IPS-20b (cell line): ENCODE results near the gene GALNTL6.

Source experiments
- H3K27ac ChIP-seq: one replicate; pipeline ENCODE4 v1.5.1; 2013; ENCODE audit warnings: low read length
- H3K27me3 ChIP-seq: 2 replicates; pipeline ENCODE4 v1.6.1; 2013; ENCODE audit warnings: mild to moderate bottlenecking, low read length, inconsistent platforms; ENCODE audit not compliant: insufficient read depth
- H3K36me3 ChIP-seq: 2 replicates; pipeline ENCODE4 v1.6.1; 2013; ENCODE audit warnings: low read depth, mild to moderate bottlenecking, inconsistent platforms, low read length, moderate library complexity; ENCODE audit not compliant: insufficient read depth
- H3K4me1 ChIP-seq: 2 replicates; pipeline ENCODE4 v1.6.1; 2013; ENCODE audit warnings: mild to moderate bottlenecking, control low read depth, inconsistent platforms, low read length, moderate library complexity; ENCODE audit not compliant: insufficient read depth
- H3K4me3 ChIP-seq: 2 replicates; pipeline ENCODE4 v1.5.1; 2013; ENCODE audit warnings: mild to moderate bottlenecking, low read length, inconsistent platforms
- H3K9ac ChIP-seq: 2 replicates; pipeline ENCODE4 v1.6.1; 2013; ENCODE audit warnings: low read depth, mild to moderate bottlenecking, inconsistent platforms, low read length, moderate library complexity
- H3K9me3 ChIP-seq: 2 replicates; pipeline ENCODE4 v1.6.1; 2013; ENCODE audit warnings: mild to moderate bottlenecking, low read depth, low read length, inconsistent platforms; ENCODE audit not compliant: insufficient read depth

Gene GALNTL6

DNA sequence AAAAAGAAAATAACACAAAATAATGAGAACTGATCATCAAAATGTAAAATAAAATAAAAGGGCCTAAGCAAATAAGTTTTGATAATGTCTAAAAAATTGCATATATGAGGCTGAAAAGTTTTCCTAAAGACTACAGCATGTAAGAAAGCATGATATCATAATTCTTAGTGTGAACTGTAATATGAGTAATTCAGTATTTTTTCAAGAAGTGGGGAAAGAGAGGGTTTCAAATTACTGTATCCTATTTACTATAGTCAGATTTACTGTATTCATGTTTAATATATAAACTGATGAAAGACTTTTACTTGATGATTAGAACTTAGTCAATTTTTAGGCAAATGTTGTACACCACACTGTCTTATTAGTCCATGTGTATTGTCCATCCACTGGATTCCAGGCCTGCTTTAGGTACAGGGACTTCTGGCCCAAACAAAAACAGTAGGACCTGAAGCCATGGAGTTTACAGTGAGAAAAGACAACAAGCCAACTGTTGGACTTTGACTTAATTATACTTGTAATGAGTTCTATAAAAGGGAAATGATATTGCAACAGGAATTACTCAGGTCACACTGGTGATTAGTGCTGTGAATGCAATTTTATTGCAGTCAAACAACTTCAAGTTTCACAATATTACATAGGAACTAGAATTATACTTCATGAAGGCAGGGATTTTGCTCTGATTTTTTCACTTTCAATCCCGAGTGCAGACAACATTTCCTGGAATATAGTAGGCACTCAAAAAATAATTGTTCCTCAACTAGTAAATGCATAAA is 837.7 kb downstream of the GALNTL6 start:
- Histone ChIP-seq H3K36me3 (no peaks in the 10 kb centered on the region), H3K27me3 (no peaks in the 10 kb centered on the region), H3K4me1 (peaks cover 11% of the 10 kb centered on the region), H3K9me3 (no peaks in the 10 kb centered on the region), H3K27ac (no peak overlapping the region), H3K4me3 (no peak overlapping the region), H3K9ac (no peak overlapping the region)

DNA sequence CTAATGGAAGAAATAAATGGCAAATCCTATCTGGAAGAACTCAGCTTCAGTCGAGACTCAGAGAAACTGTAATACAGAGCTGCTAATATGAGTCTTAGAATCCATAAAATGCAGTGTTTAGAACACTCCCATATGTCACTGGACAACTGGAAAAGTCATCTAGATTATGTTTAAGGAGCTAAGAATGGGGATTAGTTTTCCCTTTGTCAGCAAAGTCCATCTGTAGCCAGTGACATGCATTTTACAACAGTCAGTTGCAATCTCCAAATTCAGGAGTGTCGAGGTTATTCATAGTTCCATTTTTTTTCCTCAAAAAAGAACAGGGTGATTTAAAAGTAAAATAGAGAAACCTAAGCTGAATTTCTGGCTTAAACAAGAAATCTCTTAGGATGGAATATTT is 838.8 kb downstream of the GALNTL6 start:
- Histone ChIP-seq H3K36me3 (no peaks in the 10 kb centered on the region), H3K4me1 (peaks cover 11% of the 10 kb centered on the region), H3K9me3 (no peaks in the 10 kb centered on the region), H3K9ac (no peak overlapping the region), H3K27ac (no peak overlapping the region), H3K27me3 (no peaks in the 10 kb centered on the region), H3K4me3 (no peak overlapping the region)

DNA sequence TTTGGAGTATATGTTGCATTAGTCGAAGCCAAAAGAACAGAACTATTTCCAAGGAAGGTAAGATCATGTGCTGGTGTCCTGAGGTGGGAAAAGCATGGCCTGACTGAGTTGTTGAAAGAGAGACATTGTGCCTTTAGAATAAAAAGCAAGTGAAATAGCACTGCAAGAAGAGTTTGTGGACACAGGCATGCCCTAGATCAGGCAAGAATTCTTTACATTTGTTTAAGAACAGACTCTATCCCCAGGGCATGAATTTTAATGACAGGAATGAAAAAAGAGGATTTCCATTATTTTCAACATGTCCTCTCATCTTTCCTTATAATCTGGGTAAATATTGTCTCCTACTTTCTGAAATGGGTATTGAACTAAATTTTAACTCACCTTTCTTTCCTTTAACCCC is 839.2 kb downstream of the GALNTL6 start:
- no peak overlapping the region for H3K9ac ChIP-seq
- H3K27ac ChIP-seq: no peak overlapping the region
- H3K27me3 ChIP-seq: no peaks in the 10 kb centered on the region
- H3K4me1 ChIP-seq: peaks cover 11% of the 10 kb centered on the region
- no peak overlapping the region for H3K4me3 ChIP-seq
- H3K36me3 ChIP-seq: no peaks in the 10 kb centered on the region
- H3K9me3 ChIP-seq: no peaks in the 10 kb centered on the region

DNA sequence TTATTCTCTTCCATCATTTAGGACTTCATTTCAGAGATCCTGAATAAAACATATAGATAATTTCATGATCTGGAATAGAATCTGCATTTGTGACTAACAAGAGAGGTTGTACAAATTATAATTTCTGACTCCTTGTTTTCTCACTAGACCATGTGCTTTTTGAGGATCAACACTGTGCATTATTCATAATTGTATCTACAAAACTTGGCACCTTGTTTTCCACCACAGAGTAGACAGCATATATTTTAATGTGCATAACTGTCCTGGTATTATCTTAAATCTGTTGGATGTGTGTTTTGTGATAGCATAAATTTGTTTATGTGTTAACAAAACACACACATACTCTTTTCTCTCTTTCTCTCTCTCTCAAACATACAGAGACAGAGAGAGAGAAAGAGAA is 840.5 kb downstream of the GALNTL6 start:
- no peak overlapping the region for H3K4me3 ChIP-seq
- H3K9ac ChIP-seq: no peak overlapping the region
- H3K27ac ChIP-seq: no peak overlapping the region
- H3K36me3 ChIP-seq: no peaks in the 10 kb centered on the region
- H3K4me1 ChIP-seq: peaks cover 11% of the 10 kb centered on the region; the same call in 1 of the 2 replicates
- H3K27me3 ChIP-seq: no peaks in the 10 kb centered on the region
- H3K9me3 ChIP-seq: no peaks in the 10 kb centered on the region

DNA sequence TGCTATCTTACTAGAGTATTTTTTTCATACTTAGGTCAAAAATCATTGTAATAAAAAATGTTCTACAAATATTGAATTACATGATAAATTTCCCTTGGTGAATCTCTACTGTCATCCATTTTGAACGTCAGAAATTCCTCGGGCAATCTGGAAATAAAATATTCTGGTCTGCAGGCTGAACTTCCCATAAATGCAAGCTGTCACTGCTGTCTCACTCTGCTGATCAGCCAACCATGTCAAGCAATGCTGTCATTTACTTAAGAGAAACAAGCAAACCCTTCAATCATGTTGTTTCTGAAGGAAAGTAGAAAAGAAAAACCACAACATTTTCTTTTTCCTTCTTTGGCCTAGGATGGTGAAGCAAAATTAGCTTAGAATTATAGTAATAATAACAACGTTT is 841.3 kb downstream of the GALNTL6 start:
- no peaks in the 10 kb centered on the region for H3K27me3 ChIP-seq
- peaks cover 11% of the 10 kb centered on the region; the same call in 1 of the 2 replicates for H3K4me1 ChIP-seq
- no peak overlapping the region for H3K27ac ChIP-seq
- H3K9ac ChIP-seq: no peak overlapping the region
- no peak overlapping the region for H3K4me3 ChIP-seq
- no peaks in the 10 kb centered on the region for H3K9me3 ChIP-seq
- no peaks in the 10 kb centered on the region for H3K36me3 ChIP-seq

DNA sequence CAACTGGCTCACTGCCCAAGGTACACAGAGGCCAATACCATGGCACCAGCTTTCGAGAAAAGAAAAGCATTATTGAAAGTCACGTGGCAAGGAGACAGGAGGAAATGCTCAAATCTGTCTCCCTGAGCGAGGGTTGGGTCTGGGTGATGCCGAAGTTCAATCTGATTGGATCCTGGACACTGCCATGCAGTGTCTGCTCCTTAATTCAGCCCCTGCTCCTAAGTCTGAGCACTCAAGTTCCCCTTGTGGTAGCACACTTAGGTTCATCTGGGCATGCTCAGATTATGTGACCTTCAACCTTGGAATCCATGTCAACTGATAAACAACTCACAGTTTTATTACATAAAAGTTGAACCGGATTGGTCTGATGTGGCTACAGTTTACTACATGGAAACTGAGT is 842.9 kb downstream of the GALNTL6 start:
- no peak overlapping the region for H3K4me3 ChIP-seq
- no peak overlapping the region for H3K9ac ChIP-seq
- no peaks in the 10 kb centered on the region for H3K9me3 ChIP-seq
- no peaks in the 10 kb centered on the region for H3K36me3 ChIP-seq
- H3K4me1 ChIP-seq: peaks cover 11% of the 10 kb centered on the region; the same call in 1 of the 2 replicates
- H3K27ac ChIP-seq: no peak overlapping the region
- no peaks in the 10 kb centered on the region for H3K27me3 ChIP-seq

DNA sequence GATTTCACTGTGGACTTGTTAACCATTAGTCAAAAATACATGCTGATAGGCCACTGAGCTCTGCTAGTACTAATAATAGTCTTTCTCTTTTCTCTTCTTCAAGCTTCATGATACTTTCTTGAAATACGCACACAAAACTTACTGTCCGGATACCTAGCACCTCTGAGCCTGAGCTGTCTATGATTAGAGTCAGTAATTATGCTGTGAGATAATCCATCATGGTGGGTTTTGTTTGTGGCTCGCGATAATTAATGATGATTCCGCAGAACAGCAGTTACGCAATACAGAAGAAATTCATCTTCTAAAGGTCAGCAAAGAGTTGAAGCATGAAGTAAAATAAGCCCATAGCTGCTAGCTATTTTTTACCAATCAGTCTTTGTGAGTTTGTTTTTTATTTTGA is 843.9 kb downstream of the GALNTL6 start:
- peaks cover 4% of the 10 kb centered on the region; the same call in 1 of the 2 replicates for H3K4me1 ChIP-seq
- H3K9ac ChIP-seq: no peak overlapping the region
- no peaks in the 10 kb centered on the region for H3K9me3 ChIP-seq
- H3K36me3 ChIP-seq: no peaks in the 10 kb centered on the region
- H3K27ac ChIP-seq: no peak overlapping the region
- H3K4me3 ChIP-seq: no peak overlapping the region
- no peaks in the 10 kb centered on the region for H3K27me3 ChIP-seq

DNA sequence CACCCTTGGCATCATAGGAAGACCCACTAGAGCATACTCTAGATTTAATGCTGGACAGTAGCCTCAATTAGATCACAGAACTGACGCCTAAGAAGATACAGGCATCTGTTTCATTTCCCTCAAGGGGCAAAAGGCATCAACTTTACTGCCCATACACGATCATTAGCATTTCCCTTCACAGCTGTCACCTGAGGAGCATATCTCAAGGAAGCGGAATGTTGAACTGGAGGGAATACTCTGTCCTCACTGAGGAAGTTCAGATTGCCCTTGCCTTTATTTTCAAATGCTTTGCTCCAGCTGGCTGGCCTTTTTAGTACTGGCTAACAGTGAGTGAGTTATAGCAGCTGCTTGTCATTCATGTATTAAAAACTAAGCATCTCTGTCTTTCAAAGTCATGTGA is 847.0 kb downstream of the GALNTL6 start:
- no peak overlapping the region for H3K27ac ChIP-seq
- no peak overlapping the region for H3K4me3 ChIP-seq
- H3K9ac ChIP-seq: no peak overlapping the region
- no peaks in the 10 kb centered on the region for H3K9me3 ChIP-seq
- H3K36me3 ChIP-seq: no peaks in the 10 kb centered on the region
- no peaks in the 10 kb centered on the region for H3K27me3 ChIP-seq
- no peaks in the 10 kb centered on the region for H3K4me1 ChIP-seq

DNA sequence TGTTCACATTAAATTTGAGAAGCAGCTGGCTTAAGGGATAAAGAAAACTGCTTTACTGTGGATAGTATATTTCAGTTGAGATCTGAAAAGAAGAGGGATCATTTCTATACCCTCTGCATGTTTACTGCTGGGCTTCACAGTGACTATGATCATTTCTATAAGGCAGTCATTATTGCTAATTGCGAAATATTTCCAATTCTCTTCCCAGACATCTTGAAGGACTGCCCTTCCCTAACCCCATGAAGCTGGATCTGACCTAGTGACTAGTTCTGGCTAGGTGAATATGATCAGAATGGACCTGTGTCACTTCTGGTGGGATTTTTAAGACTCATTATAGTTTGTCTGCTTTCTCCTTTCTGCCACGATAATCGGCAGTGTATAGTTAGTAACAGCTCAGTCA is 848.9 kb downstream of the GALNTL6 start:
- no peak overlapping the region for H3K9ac ChIP-seq
- no peak overlapping the region for H3K27ac ChIP-seq
- H3K4me1 ChIP-seq: no peaks in the 10 kb centered on the region
- H3K4me3 ChIP-seq: no peak overlapping the region
- no peaks in the 10 kb centered on the region for H3K9me3 ChIP-seq
- no peaks in the 10 kb centered on the region for H3K36me3 ChIP-seq
- H3K27me3 ChIP-seq: no peaks in the 10 kb centered on the region

DNA sequence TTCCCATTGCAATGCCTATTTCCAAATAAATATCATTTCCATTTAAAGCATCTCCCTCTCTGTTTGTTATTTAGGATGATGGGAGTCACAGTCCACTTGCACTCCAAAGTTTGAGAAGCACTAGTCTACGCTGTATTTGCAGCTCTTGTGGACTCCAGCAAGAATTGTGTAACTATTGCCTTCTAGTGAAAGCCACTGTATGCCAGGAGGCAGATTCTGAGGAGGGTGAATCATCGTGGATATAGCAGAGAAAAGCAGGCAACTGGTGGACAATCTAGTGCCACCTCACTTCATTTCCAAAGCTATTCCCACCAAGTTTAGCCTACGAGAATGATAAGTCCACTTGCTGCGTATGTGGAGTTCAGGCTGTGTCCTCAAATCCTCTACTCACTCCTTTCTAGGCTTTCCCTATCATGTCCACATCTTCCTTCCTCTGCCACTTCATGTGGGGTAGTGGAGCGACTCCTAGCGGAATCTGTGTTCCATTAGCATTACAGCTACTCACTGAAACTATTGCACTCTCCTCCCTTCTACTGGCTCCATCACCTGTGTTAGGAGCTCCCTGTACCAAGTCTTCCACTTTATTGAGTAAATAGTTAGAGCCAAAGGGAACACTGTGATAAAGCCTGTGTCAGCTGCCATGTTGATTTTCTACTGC is 853.6 kb downstream of the GALNTL6 start:
- no peak overlapping the region for H3K27ac ChIP-seq
- no peaks in the 10 kb centered on the region for H3K9me3 ChIP-seq
- H3K36me3 ChIP-seq: no peaks in the 10 kb centered on the region
- H3K9ac ChIP-seq: no peak overlapping the region
- H3K4me3 ChIP-seq: no peak overlapping the region
- H3K4me1 ChIP-seq: peaks cover 7% of the 10 kb centered on the region; the same call in 1 of the 2 replicates
- H3K27me3 ChIP-seq: no peaks in the 10 kb centered on the region

DNA sequence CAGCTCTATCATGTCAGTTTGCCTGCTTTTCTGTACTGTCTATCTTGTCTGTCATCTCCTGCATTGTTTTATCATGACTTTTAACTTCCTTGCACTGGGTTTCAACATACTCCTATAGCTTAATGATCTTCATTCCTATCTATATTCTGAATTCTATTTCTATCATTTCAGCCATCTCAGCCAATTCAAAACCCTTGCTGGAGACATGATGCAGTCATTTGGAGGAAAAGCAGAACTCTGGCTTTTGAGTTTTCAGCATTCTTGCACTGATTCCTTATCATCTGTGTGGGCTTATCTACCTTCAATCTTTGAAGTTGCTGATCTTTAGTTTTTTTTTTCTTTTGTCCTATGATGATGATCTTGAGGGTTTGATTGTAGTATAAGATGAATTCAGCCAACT is 861.6 kb downstream of the GALNTL6 start:
- no peak overlapping the region for H3K9ac ChIP-seq
- no peaks in the 10 kb centered on the region for H3K27me3 ChIP-seq
- H3K27ac ChIP-seq: no peak overlapping the region

DNA sequence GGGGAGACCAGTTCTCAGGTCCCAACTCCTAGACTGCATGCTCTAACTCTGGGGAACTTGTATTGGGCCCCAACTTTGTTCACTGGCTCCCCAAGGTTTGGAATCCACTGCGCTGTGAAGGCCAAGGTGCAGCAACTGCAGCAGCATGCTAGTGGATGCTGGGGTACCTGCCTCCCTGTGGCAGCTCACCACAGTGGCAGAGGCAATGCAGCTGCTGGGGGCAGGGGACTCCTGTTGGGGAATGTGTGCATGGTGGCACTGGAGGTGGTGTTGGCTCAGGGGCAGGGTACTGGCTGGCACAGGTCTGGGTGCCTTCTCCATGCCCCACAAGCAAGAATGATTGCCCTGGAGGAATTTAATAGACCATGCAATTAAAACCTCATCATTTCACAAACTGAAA is 862.0 kb downstream of the GALNTL6 start:
- no peak overlapping the region for H3K27ac ChIP-seq
- H3K9ac ChIP-seq: no peak overlapping the region
- no peaks in the 10 kb centered on the region for H3K4me1 ChIP-seq
- no peak overlapping the region for H3K4me3 ChIP-seq
- no peaks in the 10 kb centered on the region for H3K36me3 ChIP-seq
- H3K27me3 ChIP-seq: no peaks in the 10 kb centered on the region
- H3K9me3 ChIP-seq: no peaks in the 10 kb centered on the region

More for the DNA sequence above, 861.6 kb downstream of the GALNTL6 start:
- Histone ChIP-seq H3K4me3 (no peak overlapping the region), H3K9me3 (no peaks in the 10 kb centered on the region), H3K4me1 (no peaks in the 10 kb centered on the region), H3K36me3 (no peaks in the 10 kb centered on the region)
